MM.1S (cell line): ENCODE data around the gene UTS2.

Experiments
- EZH2 ChIP-seq: fragments of 300-600 bp; sonication (generic); optimal IDR thresholded peaks from 2 replicates; pipeline ENCODE3; 2017; ENCODE audit warnings: low read depth, mild to moderate bottlenecking, antibody characterized with exemption, low read length, mixed read lengths
- EZH2phosphoT487 ChIP-seq: fragments of 300-600 bp; sonication (generic); IDR thresholded peaks from 2 replicates; pipeline ENCODE4 v1.6.1; 2018; ENCODE audit warnings: antibody characterized with exemption, low read length
- TF ChIP-seq, protein P1 (sequence below): fragments of 300-600 bp; sonication (generic); IDR thresholded peaks from 2 replicates; pipeline ENCODE4 v1.5.1; 2016; ENCODE audit warnings: antibody characterized with exemption, low read length, mixed read lengths

DNA sequence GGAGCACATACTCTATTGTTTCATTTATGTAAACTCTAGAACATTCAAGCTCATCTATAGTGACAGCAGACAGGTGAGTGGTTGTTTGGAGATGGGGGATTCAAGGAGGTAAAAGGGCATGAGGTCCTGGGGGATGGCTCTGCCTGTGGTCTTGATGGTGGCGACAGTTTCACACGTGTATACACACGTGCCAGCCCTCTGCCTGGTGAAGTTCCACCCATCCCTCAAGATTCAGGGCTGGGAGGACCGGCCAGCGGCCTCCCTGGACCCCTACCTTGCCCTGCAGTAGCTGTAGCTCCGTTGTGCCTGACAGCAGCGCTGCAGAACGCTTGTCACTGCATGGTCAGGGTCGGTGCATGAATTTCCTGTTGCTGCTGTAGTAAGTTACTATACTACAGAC is 38.9 kb upstream of the UTS2 start:
- no peak for TF ChIP-seq EZH2phosphoT487
- TF ChIP-seq, protein P1, sequence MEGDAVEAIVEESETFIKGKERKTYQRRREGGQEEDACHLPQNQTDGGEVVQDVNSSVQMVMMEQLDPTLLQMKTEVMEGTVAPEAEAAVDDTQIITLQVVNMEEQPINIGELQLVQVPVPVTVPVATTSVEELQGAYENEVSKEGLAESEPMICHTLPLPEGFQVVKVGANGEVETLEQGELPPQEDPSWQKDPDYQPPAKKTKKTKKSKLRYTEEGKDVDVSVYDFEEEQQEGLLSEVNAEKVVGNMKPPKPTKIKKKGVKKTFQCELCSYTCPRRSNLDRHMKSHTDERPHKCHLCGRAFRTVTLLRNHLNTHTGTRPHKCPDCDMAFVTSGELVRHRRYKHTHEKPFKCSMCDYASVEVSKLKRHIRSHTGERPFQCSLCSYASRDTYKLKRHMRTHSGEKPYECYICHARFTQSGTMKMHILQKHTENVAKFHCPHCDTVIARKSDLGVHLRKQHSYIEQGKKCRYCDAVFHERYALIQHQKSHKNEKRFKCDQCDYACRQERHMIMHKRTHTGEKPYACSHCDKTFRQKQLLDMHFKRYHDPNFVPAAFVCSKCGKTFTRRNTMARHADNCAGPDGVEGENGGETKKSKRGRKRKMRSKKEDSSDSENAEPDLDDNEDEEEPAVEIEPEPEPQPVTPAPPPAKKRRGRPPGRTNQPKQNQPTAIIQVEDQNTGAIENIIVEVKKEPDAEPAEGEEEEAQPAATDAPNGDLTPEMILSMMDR = no peak
- no peak for TF ChIP-seq EZH2
